NCI-H774 (cell line): ENCODE results near the gene PCGF1.
A peak's percentile ranks its signal among the peaks of the same experiment; 100 is the strongest.

Experiments used
- DNase-seq: peaks from one replicate; lab custom pipeline; 2025; lab: John Stamatoyannopoulos, UW

The PCGF1 gene

DNA sequence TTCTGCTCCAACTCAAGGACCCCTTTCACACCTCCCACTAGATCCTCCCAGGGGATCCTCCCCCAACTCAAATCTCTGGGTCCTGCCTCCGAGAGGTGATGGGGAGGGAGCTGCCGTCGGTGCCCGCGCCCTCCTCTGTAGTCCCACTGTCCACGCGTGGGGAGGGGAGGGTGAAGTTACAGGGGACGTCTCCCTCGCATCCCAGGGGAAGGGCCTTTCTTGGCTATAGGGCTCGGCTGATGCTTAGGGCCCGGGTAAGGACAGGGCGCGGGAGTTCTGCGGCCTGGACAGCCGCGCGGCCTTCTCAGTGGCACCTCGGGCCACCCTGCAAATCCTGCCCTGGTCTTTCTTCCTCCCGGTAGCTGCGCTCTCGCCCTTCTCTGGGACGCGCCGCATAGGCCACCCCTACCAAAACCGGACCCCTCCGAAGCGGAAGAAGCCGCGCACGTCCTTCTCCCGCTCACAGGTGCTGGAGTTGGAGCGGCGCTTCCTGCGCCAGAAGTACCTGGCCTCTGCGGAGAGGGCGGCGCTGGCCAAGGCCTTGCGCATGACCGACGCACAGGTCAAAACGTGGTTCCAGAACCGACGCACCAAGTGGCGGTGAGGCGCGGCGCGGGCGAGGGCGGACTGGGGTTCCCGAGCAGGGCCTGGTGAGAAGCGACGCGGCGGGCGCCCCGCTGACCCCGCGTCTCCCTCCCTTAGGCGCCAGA is 7.9 kb upstream of the PCGF1 start:
- no peak for DNase-seq

DNA sequence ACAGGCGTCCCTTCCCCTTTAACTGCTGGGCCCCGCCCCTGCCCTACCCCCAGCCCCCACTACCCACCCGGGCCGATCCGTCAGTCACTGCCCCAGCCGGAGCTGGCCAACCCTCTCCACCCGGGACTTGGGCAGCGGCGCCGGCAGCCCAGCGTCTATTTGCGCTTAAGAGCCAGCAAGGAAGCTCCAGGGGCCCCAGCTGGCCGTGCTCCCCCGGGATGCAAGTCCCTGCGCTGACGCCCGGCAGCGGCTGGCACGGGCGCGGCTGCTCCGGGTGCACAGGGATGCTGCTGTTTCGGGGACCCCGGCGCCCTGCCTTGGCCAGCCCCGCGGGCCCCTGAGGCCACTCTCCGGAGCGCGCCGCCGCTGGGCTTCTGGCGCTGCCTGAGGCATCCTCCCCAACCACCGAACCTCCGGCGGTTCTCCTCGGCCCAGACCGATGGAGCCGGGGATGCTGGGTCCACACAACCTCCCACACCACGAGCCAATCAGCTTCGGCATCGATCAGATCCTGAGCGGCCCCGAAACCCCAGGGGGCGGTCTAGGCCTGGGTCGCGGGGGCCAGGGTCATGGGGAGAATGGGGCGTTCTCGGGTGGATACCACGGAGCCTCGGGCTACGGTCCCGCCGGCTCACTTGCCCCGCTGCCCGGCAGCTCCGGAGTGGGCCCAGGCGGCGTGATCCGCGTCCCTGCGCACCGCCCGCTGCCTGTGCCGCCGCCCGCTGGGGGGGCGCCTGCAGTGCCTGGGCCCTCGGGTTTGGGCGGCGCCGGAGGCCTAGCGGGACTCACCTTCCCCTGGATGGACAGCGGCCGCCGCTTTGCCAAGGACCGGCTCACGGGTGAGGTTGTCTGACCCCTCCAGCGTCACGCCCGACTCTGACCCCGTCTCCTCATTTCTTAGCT is 7.1 kb upstream of the PCGF1 start, which contains the start of gene TLX2:
TSS of gene TLX2 (plus strand) at position 83 of the 903 bp plus-strand sequence. CDS start at position 440, 357 bp downstream.
- no peak for DNase-seq

DNA sequence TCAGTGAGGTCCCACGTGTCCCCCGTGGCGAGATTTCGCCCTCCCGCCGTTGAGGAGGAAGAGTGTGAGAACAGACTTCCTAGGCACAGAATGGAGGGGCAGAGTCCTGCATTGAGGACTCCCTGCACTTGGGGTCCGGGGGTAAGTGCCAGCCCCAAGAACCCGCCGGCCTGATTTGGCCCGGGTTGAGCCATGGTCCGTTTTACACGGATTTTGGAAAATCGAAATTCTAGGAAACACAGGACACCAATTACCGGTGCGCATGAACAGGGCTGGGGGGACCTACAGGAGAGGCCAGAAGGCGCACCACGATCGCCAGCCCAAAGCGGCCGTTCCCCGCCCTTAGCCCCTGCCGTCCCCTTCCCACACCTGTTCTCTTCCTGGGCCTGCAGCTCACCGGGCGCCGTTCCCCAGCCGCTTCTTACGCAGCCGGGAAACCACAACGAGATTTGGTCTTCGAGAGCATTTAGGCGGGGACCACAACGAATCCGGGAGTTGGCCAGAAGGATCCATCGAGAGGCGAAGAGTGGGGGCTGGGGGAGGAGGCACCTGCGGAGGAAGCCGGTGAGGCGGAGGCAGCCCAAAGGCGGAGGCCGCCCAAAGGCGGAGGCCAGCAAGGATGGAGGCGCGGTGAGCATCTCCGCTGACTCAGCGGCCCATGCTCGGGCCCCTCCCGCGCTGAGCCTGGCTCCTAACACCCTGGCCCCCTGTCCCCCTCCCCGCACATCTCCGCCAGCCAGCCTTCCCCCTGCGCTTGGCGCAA is 6.3 kb upstream of the PCGF1 start:
- DNase-seq, result no peak

DNA sequence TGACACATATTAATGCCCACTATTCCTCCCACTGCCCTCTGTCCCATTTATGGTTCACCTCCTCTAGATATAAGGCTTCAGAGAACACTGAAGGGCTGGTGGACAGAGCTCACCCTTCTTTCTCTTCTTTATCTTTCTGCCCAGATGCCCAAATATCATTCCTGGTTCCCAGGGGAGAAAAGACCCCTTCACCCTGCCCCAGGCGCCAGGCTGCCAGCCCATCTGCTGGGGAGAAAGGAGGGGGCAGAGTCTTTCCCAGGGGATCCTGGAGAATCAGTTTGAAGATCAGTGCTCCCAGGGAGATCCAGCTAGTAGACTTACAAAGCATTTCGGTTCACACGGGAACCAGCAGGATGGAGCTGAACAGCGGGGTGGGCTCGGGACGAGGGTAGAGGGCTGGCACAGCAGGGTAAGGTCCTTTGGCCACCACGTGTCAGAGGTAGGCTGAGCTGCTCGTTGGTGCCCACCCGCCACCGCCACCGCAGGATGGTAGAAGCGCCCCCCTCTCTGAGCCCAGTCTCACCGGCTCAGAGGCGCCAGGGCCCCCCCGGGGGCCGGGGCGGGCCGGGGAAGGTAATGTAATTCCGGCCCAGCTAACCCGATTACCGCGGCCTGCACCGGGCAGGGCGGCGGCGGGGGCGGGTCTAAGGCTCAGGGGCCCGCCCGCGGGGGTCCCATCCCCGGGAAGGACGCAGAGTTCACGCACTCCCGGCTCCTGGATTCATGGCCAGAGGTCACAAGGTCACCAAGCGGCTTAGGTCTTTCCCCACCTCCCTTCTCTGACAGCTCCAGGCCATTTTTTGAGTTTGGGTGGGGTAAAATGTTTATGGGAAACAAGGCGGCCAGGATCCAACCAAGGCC is 5.5 kb upstream of the PCGF1 start:
- no peak for DNase-seq

DNA sequence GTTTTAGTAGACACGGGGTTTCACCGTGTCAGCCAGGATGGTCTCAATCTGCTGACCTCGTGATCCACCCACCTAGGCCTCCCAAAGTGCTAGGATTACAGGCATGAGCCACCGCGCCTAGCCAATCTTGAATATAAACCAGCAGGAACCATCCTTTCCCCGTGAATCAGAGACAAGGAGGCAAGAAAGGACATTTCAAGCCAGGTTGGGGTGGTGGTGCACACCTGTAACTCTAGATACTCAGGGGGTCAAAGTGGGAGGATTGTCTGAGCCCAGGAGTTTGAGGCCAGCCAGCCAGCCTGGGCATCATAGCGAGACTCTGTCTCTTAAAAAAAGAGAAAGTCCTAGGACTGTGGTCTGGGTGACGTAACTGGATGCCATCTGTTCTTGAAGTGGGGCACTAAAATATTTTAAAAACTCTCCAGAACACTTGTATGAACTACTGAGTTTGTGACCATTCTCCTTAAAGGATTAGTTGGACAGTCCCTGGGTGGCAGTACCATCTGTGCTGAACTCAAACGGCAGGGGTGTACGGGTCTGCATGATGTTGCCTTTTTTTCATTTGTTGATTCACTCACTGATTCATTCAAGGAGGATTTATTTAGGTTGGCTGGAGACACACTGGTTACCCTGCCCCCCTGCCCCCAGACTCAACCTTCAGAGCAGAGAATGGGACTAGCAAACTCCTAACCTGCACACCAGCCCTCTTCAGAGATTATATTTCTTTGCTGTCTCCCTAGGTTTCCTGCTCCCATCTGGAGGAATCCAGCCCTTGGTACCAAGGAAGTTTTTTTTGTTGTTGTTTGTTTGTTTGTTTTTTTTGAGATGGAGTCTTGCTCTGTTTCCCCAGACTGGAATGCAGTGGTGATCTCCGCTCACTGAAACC is 3.9 kb upstream of the PCGF1 start:
- DNase-seq, result no peak

DNA sequence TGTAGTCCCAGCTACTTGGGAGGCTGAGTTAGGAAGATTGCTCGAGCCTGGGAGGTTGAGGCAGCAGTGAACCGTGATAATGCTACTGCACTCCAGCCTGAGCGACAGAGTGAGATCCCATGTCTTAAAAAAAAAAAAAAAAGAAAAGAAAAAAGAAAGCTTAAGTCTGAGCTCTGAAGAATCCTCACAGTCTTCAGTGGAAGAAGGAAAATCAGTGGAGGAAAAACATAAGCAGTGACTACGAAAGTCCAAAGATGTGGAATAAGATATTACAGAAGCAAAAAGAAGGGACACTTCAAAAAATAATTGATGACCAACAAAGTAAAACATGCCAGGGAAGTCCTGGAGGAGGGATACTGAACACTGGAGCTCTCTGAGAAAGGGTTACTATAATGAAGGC is 2.8 kb upstream of the PCGF1 start:
- no peak for DNase-seq

DNA sequence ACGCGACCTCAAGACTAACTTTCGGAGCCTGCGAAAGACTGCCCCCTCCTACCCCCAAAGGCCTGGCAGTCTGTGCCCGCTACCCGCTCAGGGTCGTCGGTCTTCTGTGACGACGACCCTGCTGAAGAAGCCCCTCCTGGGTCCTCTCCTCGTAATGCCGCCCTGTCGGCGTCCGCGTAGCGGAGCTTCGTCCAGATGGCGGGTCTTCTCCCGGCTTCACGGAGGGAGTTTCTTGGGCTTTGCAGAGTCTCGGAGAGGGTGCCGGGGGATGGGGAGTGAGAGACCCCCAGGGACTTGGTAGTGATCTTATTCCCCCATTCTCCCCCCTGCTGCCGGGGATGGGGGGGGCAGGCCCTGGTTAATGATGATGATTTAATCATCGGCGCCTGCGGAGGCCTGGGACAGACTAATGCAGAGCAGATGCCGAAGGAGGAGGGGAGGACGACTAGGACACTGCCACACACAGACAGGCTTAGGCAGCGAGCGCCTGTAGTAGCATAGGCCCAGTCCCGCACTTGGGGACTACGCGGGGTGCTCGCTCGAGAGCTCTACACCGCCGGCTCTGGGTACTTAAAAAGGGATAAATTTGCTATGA is 528 bp upstream of the PCGF1 start:
- peak; percentile 28 for DNase-seq

DNA sequence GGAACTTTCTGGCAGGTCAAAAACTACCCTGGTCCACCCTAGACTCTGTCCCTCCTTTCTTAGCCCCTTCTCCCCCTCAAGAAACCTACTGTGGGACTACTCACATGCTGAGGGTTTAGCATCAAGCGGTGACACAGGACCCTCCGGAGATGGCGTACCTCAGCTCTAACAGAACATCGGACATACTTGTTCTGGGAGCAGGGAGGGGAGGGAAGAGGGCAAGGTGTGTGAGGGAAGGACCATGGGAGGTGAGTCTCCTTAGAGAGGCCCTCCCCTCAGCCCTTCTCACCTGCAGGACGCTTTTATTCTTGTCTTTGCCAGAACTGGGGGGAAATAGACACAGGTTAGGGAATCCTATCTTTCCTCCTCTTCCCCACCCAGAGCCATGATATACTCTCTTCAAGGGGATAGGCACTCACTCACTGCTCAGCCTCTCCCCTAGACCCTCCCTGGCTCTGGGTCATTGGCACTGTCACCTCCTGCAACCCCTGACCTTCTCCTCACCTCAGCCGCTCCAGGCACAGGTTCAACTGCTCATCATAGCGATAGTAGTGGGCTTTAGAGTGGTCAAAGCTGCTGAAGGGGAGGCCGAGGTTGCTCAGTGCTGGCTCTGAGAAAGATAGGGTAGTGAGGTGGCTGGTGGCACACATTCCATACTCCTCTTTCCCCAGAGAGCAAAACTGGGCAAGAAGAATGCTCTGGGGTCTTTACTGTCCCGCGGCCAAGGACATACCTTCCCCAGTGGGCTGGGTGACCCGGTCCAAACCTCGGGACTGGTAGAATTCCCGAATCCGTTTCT is 1.8 kb downstream of the PCGF1 start:
- DNase-seq, result no peak

DNA sequence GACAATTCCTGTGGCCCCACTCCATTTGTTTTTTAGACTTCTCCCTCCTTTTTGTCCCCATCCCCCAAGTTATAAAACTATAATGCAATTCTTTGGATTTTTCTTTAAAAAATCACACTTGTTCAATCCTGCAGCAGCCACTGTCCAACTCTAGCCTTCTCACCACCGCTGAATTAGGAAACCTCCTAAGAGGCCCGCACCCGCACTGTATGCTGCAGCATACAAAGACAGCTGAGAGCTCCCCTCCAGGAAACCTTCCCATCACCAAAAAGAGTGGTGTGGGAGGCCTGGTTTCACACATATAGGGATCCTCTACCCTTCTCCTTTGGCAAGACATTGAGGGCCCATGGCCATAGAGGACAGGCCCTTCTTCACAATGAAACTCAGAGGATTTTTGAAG is 2.9 kb downstream of the PCGF1 start:
- no peak for DNase-seq

DNA sequence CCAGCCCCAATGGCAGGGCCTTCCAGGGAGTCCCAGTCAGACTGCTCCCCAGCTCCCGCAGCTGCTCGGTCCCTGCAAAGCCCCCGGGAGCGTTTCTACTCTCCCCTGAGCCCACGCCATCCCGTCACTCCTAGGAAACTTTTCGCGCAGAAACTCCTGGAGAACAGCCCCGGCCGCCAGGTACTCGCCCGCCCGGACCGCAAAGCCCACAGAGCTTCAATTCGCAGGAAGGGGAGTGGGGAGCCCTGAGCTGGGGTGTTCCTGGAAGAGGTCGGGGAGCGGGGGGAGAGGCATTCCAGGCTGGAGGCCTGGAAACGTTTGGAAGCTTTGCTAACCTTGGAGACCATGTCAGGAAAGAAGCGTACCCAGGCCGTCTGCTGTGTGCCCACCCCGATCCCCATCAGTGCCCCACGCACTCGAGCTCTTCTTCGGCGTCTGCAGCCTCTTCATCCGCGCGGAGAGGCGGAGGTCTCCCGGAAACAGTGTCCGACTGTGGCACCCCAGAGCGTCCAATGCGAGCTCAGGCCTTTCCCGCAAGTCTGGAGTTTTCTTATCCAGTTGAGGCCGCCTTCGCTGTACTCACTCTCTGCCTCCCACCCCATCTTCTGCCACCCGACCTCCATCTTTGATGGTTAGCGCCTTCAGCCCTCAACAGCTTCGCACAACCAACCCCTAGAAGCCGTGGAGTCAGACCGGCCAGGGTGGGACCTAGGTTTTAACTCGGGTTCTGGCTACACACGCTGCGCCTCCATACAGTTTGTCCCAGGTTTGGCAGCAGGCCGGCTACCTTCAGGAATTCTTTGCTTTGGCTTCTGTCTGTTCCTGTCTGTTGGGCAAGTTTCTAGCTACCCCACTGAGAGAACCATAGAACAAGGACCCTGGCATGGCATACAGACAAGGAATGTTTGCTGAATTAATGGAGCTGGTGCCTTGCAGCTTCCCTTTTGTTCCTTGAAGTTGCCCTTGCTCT is 3.7 kb downstream of the PCGF1 start:
- DNase-seq, result no peak

DNA sequence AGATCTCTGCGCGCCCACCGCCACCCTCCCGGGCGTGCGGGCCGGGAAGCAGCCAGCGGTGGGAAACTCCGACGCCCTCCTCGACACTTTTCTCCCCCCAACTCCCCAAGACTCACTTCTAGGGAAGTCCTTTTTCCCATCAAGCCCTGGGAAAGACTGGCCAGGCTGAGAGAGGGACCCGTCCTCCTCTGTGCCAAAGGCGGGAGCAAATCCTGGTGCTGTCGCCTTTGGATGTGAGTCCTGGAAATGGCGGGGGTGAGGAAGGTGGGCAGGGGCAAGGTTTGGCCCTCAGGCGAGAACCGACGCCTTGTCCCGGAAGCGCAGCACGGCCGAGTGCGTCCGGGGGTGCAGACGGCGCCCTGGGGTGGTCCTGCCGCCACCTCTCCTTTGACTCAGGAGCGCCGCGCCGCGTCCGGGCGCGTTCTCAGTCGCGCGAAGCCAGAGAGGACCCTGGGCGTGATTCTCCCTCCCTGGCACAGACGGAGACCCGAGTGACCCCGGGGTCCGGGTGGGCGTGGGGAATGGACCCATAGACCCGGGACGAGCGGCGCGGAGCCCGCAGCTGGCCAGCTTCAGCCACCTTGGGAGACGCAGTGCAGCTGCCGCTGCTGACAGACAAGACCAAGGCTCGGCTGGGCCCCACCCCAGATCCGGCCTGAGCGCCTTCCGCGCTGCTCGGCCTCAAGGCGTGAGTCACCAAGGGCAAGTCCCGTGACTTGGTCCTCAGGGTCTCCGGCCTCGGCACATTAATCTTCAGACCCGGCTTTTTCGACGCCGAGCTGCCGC is 4.6 kb downstream of the PCGF1 start:
- no peak for DNase-seq

DNA sequence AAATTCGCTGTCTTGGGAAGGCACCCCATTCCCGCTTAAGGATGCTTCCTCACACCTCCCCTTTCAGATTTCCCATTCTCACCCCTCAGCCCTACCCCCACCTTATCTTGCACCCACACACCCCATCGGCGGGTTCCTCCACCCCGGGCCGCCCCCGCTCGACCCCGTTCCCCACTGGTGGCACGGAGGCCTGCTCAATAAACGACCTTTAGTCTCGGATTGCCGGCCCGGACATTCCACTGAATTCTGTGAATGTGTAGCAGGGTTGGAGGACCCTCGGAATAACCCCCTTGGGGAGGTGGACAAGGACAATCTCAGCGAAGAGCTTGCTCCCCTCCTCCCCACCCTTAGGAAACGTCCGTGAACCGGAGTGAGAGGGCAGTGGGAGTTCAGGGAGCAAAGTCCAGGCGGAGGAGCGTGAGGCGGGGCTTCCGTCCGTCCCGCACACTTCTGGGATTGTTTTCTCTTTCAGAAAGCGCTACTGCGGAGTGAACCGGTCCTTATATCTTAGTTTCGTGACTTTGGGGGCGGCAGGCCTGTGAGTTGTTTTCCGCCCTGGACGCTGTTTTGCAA is 5.3 kb downstream of the PCGF1 start:
- no peak for DNase-seq

DNA sequence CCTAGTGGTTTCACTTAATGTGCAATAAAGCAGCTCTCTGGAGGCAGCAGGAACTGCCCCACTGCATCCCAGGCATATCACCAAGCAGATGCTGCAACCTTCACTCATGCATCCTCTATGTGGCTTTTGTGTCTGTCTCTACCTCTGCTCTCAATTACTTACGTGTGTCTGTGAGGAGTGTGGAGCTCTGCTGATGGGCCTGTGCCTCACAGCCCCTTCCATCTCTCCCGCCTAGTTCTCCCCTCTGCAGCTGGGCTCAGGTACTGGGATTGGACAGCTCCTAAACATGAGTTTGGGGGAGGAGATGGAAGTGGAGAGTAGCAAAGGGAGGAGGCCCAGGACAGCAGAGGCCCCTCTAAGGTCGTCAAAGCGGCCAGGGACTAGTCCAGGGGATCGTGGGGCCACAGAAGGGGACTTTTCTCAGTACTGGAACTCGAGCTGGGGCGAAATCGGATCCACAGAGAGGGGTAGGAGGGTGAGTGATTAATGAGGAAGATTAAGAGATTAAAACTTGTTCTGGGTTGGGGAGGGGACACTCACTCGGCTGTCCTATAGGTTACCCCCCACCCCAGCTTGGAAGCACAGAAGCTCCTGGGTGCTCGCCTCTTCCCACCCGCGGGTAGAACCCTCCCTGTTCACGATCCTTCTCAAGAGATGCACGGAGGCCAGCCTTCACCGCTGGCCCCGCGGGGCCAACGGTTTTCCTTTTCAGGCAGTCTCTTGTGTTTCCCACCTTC is 6.0 kb downstream of the PCGF1 start:
- no peak for DNase-seq

DNA sequence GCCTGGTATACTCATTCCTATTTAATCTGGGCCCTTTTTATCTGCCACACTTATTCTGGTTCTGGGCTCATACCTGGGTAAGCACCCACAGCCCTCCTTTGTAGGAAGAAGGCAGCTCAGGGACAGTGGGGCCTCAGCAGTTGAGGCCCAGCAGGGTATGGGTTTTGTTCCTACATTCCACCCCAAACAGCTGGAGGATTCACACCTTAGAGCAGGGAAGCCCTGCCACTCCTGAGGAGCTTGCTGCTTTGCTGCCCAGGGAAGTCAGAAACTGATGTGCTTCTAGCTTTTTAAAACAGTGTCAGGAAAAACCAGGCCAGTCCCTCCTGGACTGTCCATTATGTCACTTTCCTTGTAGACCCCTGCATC is 6.9 kb downstream of the PCGF1 start:
- no peak for DNase-seq

DNA sequence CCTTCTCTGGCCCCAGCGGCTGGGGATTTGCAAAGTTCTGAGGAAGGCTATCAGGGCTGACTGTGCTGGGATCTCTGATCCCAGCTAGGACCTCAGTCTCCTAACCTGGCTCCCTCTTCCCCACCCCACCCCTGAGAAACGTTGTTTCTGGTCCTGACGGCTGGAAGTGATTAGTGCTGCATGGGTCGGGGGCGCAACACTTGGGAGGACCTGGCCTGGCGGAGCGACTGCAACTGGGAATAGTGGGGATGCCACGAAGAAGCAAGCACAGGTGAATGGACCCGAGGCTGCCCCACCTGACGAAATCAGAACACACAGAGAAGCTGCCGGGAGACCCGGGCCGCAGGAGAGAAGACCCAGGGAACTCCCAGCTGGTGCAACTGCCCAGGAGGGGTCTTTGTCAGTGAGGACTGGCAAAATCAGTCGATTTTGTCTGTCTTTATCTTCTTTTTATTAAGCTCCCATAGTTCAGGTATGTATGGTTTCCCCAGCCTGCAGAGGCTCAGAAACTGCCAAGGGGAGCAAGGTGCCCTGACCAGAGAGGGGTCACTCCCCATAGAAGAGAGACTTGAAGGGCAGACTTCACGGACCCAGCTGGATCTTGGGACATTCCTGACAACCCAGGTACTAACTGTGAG is 7.4 kb downstream of the PCGF1 start:
- no peak for DNase-seq
